NB4 (cell line): ENCODE measurements around the gene PDE7B.

Experiments used
- DNase-seq: peaks from one replicate; pipeline ENCODE4 v3.0.0; 2010; ENCODE audit warnings: low read depth
- H3K4me3 ChIP-seq: one replicate; pipeline ENCODE4 v1.5.1; 2011; ENCODE audit warnings: mild to moderate bottlenecking, low read depth, low read length, moderate library complexity
- CTCF ChIP-seq: IDR thresholded peaks from one replicate; pipeline ENCODE4 v1.5.1; 2012; ENCODE audit warnings: low read depth, low read length
- MYC ChIP-seq: IDR thresholded peaks from 2 replicates; pipeline ENCODE4 v1.6.1; 2011; ENCODE audit warnings: low read depth, low read length
- POLR2A ChIP-seq: IDR thresholded peaks from 2 replicates; pipeline ENCODE4 v1.6.1; 2011; ENCODE audit warnings: mild to moderate bottlenecking; ENCODE audit not compliant: insufficient read length; ENCODE audit errors: extremely low read depth
- TF ChIP-seq, protein P1 (sequence below): IDR thresholded peaks from 2 replicates; pipeline ENCODE4 v1.6.1; 2011; ENCODE audit warnings: low read depth, low read length

The PDE7B gene

GRCh38 chr6:135972586-135972985 lies 121.1 kb downstream of the PDE7B start:
- no peak for DNase-seq
- TF ChIP-seq POLR2A (no peak), MYC (no peak), CTCF (no peak)
- TF ChIP-seq, protein P1, sequence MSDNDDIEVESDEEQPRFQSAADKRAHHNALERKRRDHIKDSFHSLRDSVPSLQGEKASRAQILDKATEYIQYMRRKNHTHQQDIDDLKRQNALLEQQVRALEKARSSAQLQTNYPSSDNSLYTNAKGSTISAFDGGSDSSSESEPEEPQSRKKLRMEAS, result no peak
- H3K4me3 ChIP-seq, result no peak overlapping the region

DNA sequence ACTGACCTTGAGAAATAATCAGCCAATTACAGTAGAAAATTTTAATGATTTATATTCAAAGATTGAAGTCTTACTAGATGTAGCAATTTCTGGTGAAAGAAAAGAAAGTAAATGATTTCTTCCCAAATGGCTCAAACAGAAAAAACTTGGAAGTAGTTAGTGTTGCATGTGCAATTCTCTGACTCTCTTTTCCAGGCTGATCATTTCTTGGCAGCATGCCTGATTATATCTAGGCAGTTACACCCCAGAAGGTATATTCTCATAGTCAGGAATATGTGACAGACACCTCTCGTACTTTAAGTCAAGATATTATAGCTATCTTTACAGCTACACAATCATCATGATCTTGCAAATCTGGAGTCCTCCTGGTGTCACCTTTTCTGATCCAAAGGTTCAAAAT lies 122.9 kb downstream of the PDE7B start:
- TF ChIP-seq POLR2A, result no peak
- TF ChIP-seq, protein P1, result no peak
- no peak for TF ChIP-seq CTCF
- TF ChIP-seq MYC, result no peak
- DNase-seq, result no peak
- no peak overlapping the region for H3K4me3 ChIP-seq

DNA sequence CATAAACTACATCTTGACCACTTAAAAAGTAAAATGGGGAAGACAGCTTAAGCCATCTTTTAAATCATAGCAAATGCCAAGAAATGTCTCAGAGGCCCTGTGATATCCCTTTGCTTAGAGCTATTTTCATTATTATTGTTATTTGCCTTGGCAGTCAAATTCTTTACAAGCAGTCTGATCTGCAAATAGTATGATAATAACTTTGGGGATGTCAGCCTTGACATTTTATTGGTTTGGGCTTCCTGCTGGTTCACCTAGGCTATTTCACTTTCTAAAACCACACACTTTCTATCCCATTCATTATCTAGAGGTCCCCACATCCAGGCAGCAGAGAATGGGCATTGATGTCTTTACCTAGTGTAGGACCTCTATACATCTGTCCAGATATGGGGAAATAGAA lies 125.1 kb downstream of the PDE7B start:
- H3K4me3 ChIP-seq, result no peak overlapping the region
- no peak for DNase-seq
- TF ChIP-seq CTCF, result no peak
- no peak for TF ChIP-seq POLR2A
- no peak for TF ChIP-seq MYC
- TF ChIP-seq, protein P1, result no peak

GRCh38 chr6:135983093-135983492 lies 131.6 kb downstream of the PDE7B start:
- TF ChIP-seq CTCF (no peak), MYC (no peak), POLR2A (no peak)
- TF ChIP-seq, protein P1, result no peak
- no peak for DNase-seq

GRCh38 chr6:135983718-135984343 lies 132.3 kb downstream of the PDE7B start:
- no peak for DNase-seq
- TF ChIP-seq POLR2A, result no peak
- TF ChIP-seq, protein P1, result no peak
- no peak for TF ChIP-seq MYC
- TF ChIP-seq CTCF, result no peak
- no peak overlapping the region for H3K4me3 ChIP-seq

More at GRCh38 chr6:135983093-135983492, 131.6 kb downstream of the PDE7B start:
- H3K4me3 ChIP-seq, result no peak overlapping the region

GRCh38 chr6:135985471-135985870 lies 134.0 kb downstream of the PDE7B start:
- TF ChIP-seq CTCF (no peak), POLR2A (no peak), MYC (no peak)
- TF ChIP-seq, protein P1, result no peak
- no peak overlapping the region for H3K4me3 ChIP-seq
- no peak for DNase-seq
